GM12864 (cell line): ENCODE results near the gene CYBA.

ENCODE experiments used
- DNase-seq: peaks from one replicate; pipeline ENCODE4 v3.0.0-alpha.2; 2011; ENCODE audit warnings: low read depth
- H3K4me3 ChIP-seq: 2 replicates; pipeline ENCODE4 v1.5.1; 2011; ENCODE audit warnings: mild to moderate bottlenecking, low read depth, low read length, control low read depth
- TF ChIP-seq, protein P1 (sequence below): IDR thresholded peaks from 2 replicates; pipeline ENCODE4 v1.5.1; 2011; ENCODE audit warnings: low read depth, mild to moderate bottlenecking, moderate library complexity, low read length, control low read depth, inconsistent platforms; ENCODE audit errors: missing control alignments

The CYBA gene

DNA sequence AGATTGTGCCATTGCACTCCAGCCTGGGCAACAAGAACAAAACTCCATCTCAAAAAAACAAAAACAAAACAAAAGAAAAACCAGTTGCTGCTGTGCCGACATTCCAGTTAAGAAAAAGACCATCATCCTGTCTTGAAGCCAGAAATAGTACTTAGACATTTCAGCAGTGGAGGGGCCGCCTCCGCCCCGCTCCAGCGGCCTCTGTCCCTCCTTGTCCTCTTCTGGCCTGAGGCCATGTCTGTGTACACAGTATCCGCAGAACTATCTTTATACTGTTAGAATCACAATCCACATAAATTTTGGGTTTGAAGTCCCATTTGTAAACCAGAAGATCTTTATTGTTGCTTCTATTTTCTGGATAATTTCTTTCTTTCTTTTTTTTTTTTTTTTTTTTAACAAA lies 55.8 kb downstream of the CYBA start:
- TF ChIP-seq, protein P1, sequence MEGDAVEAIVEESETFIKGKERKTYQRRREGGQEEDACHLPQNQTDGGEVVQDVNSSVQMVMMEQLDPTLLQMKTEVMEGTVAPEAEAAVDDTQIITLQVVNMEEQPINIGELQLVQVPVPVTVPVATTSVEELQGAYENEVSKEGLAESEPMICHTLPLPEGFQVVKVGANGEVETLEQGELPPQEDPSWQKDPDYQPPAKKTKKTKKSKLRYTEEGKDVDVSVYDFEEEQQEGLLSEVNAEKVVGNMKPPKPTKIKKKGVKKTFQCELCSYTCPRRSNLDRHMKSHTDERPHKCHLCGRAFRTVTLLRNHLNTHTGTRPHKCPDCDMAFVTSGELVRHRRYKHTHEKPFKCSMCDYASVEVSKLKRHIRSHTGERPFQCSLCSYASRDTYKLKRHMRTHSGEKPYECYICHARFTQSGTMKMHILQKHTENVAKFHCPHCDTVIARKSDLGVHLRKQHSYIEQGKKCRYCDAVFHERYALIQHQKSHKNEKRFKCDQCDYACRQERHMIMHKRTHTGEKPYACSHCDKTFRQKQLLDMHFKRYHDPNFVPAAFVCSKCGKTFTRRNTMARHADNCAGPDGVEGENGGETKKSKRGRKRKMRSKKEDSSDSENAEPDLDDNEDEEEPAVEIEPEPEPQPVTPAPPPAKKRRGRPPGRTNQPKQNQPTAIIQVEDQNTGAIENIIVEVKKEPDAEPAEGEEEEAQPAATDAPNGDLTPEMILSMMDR: no peak
- H3K4me3 ChIP-seq: no peak overlapping the region
- no peak for DNase-seq

DNA sequence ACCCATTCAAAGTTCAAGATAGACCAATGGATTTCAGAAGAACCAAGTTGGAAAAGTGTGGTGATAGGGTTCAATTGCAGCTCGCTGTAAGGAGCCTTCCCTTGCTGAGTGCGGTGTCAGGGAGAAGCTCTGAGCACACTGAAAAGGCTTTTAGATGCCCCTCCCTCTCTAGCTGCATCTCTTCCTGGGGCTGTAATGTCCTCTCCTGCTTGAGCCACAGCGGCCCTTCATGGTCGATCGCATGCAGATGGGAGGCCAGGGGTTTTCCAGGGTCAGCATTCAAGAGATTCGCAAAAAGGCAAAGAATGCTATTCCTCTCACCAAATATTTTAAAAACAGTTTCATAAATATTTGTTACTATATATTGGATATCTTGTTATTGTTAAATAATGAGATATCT lies 56.9 kb downstream of the CYBA start:
- TF ChIP-seq, protein P1: no peak
- DNase-seq: no peak
- H3K4me3 ChIP-seq: no peak overlapping the region

DNA sequence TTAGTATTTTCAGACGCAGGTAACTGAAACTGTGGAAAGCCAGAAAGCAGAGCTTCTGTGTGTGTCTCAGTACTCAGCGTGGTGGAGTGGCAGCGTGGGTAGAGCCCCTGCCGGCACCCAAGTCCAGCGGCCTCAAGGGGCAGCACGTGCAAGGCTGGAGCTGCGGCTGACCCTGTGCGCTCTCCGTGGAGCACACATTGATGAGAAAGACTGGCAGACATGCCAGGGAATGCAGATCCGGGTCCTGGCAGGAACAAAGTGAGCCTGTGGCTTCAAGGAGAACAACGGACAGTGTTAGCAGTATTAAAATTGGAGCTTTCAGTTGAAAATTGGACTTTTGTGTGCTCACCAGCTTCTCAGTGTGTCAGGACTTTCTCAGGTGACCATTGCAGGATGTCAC lies 57.4 kb downstream of the CYBA start:
- TF ChIP-seq, protein P1: no peak
- DNase-seq: no peak
- no peak overlapping the region for H3K4me3 ChIP-seq
